GM12878 (cell line): ENCODE data around the gene SPIRE1. TPM values are rescaled to one million over a fixed set of nuclear protein-coding genes. Genes with fewer than 3 reads are reported as not detected.

Experiments
- ATAC-seq: fragments of 200-7000 bp; cut with Tn5 transposase; 3 replicates; pipeline ENCODE4 v1.9.1; 2020; ENCODE audit warnings: mild to moderate bottlenecking, moderate library complexity
- BruUV-seq: library from RNA; stranded (reverse); fragments of 400-500 nt; replicated peaks from 2 replicates; lab custom pipeline; 2021; lab: Mats Ljungman, UMichigan
- CTCF ChIA-PET: fragments of 300-600 bp; sonication (Branson Sonifier 250); formaldehyde crosslinking; extraction: SDS; loops from one replicate; lab custom pipeline; 2021; ENCODE audit warnings: inconsistent platforms; lab: Yijun Ruan, JAX
- POLR2A ChIA-PET: fragments of 350-600 bp; formaldehyde crosslinking; extraction: SDS; loops from one replicate; lab custom pipeline; 2021; ENCODE audit warnings: inconsistent platforms; lab: Charles Lee
- RAD21 ChIA-PET: fragments of 300-600 bp; sonication (Branson Sonifier 250); formaldehyde crosslinking; loops from one replicate; lab custom pipeline; 2023; ENCODE audit warnings: antibody characterized with exemption; ENCODE audit not compliant: unreplicated experiment; lab: Charles Lee
- SMC1A ChIA-PET: fragments of 300-600 bp; sonication (Branson Sonifier 250); formaldehyde crosslinking; loops from one replicate; lab custom pipeline; 2023; ENCODE audit not compliant: unreplicated experiment, uncharacterized antibody; lab: Charles Lee
- DNase-seq: peaks from one replicate; pipeline ENCODE4 v3.0.0-alpha.2; 2011; ENCODE audit warnings: low read depth, low spot score
- FAIRE-seq: peaks from 3 replicates; lab custom pipeline; 2011; peaks lifted over from hg19 to GRCh38; lab: Jason Lieb, UNC
- H2AFZ ChIP-seq: 2 replicates; pipeline ENCODE4 v1.6.0; 2011; ENCODE audit warnings: low read depth, low read length, control low read depth; ENCODE audit not compliant: control insufficient read depth
- H3K27ac ChIP-seq: 2 replicates; pipeline ENCODE4 v1.5.1; 2011; ENCODE audit warnings: control low read depth; ENCODE audit not compliant: control insufficient read depth, insufficient read depth
- H3K27me3 ChIP-seq, 2 experiments: replicated peaks in 1 of 2; 2 replicates each; pipeline versions ENCODE4 v1.6.0 to v1.6.1; 2011; ENCODE audit warnings: low read length in 1 of 2; ENCODE audit not compliant: control insufficient read depth in 2 of 2, insufficient read depth in 2 of 2
- H3K36me3 ChIP-seq, 2 experiments: 2 replicates each; pipeline ENCODE4 v1.5.1; 2011; ENCODE audit warnings: low read length in 1 of 2; ENCODE audit not compliant: control insufficient read depth in 2 of 2, insufficient read depth in 2 of 2
- H3K4me1 ChIP-seq: 2 replicates; pipeline ENCODE4 v1.6.1; 2011; ENCODE audit warnings: mild to moderate bottlenecking, low read length, moderate library complexity, mixed read lengths; ENCODE audit not compliant: control insufficient read depth, insufficient read depth
- H3K4me2 ChIP-seq: 2 replicates; pipeline ENCODE4 v1.6.0; 2011; ENCODE audit warnings: control low read depth; ENCODE audit not compliant: control insufficient read depth, insufficient read depth
- H3K4me3 ChIP-seq: fragments of 200-600 bp; sonication (generic); 2 replicates; pipeline ENCODE4 v1.5.1; 2016
- H3K79me2 ChIP-seq: 2 replicates; pipeline ENCODE4 v1.6.0; 2011; ENCODE audit warnings: low read length; ENCODE audit not compliant: control insufficient read depth, insufficient read depth
- H3K9ac ChIP-seq: 2 replicates; pipeline ENCODE4 v1.8.0; 2011; ENCODE audit warnings: low read length, control low read depth, mixed read lengths; ENCODE audit not compliant: control insufficient read depth, insufficient read depth
- H3K9me3 ChIP-seq: replicated peaks from 3 replicates; pipeline ENCODE4 v1.5.1; 2011; ENCODE audit warnings: mild to moderate bottlenecking, low read length; ENCODE audit not compliant: control insufficient read depth, insufficient read depth
- H4K20me1 ChIP-seq: 2 replicates; pipeline ENCODE4 v1.6.0; 2011; ENCODE audit not compliant: control insufficient read depth, insufficient read depth
- BCL11A ChIP-seq: IDR thresholded peaks from 2 replicates; pipeline ENCODE4 v1.6.1; 2011; ENCODE audit warnings: low read depth, low read length
- JUNB ChIP-seq: IDR thresholded peaks from 2 replicates; pipeline ENCODE4 v1.6.1; 2016; ENCODE audit warnings: antibody characterized with exemption, mild to moderate bottlenecking
- LARP7 ChIP-seq: fragments of 450-650 bp; IDR thresholded peaks from 2 replicates; pipeline ENCODE4 v1.6.1; 2017; ENCODE audit warnings: mild to moderate bottlenecking
- RCOR1 ChIP-seq: conservative IDR thresholded peaks from 2 replicates; pipeline ENCODE4 v1.6.1; 2012; ENCODE audit warnings: low read depth, low read length, improper control_type of control experiment
- SMC3 ChIP-seq: IDR thresholded peaks from 2 replicates; pipeline ENCODE4 v1.6.1; 2011; ENCODE audit warnings: low read length, improper control_type of control experiment, borderline replicate concordance
- ZNF217 ChIP-seq: fragments of 450-650 bp; IDR thresholded peaks from 2 replicates; pipeline ENCODE4 v1.6.1; 2017; ENCODE audit warnings: antibody characterized with exemption, mild to moderate bottlenecking
- WGBS: methylation state at CpG from one replicate; pipeline ENCODE4 v1.1.6; 2016; ENCODE audit warnings: low lambda C conversion rate; ENCODE audit not compliant: insufficient replicate concordance, insufficient coverage; ENCODE audit errors: missing lambda C conversion rate; 5-methylcytosine and 5-hydroxymethylcytosine counted together
- in situ Hi-C: fragments of 300-500 bp; cut with MboI; formaldehyde crosslinking; loops from 9 replicates; pipeline ENCODE4 v1.14.3; 2018; ENCODE audit warnings: mixed read lengths
- intact Hi-C: fragments of 100-400 bp; cut with micrococcal nuclease; formaldehyde crosslinking; loops from one replicate; pipeline ENCODE4 v1.14.2; 2022; ENCODE audit not compliant: unreplicated experiment
- polyA plus RNA-seq, 11 experiments: library from polyadenylated mRNA; depleted of rRNA in 4 of 11; unstranded in 6 of 11; stranded (reverse) in 5 of 11; fragments of >200 nt; fragmentation: Nextera tagmentation in 4 of 11; fragmentation: Illumina TruSeq in 1 of 11; extraction: Ambion mirVana in 4 of 11; extraction: Trizol in 1 of 11; gene quantifications; 1 replicate in 1 of 11; 2 replicates in 10 of 11; pipeline versions ENCODE4 v1.2.1 to v1.2.3, GENCODE V29; 2011 to 2016; ENCODE audit warnings: inconsistent platforms in 2 of 11, missing spikeins in 2 of 11, low read depth in 1 of 11
- total RNA-seq, 4 experiments: library from RNA; depleted of rRNA in 3 of 4; stranded (reverse); fragments of >200 nt in 3 of 4; fragmentation: Illumina TruSeq in 1 of 4; extraction: Trizol in 1 of 4; gene quantifications; 2 replicates each; pipeline versions ENCODE4 v1.2.1 to v1.2.3, GENCODE V29; 2013 to 2021

Gene SPIRE1
- total and polyA plus RNA-seq, 10 of the 15 experiments (the other 5 are each of a cell fraction or from before 2014, with no cell fraction given) = 0.18 to 9.2 (median 4.3) TPM

GRCh38 chr18:12405066-12405465 is 252.8 kb downstream of the SPIRE1 start:
- TF ChIP-seq ZNF217 (no peak), SMC3 (no peak), LARP7 (no peak), RCOR1 (no peak)
- Histone ChIP-seq H3K4me2 (no peak overlapping the region), H3K9ac (no peak overlapping the region), H3K9me3 (no peaks in the 10 kb centered on the region), H3K4me1 (peaks cover 4% of the 10 kb centered on the region), H3K36me3 (no peaks in the 10 kb centered on the region), H2AFZ (no peak overlapping the region), H4K20me1 (no peaks in the 10 kb centered on the region), H3K27ac (no peak overlapping the region), H3K27me3 (peaks cover 3 to 9% of the 10 kb centered on the region in 2 experiments), H3K4me3 (no peak overlapping the region), H3K79me2 (peaks cover 16% of the 10 kb centered on the region)
- DNase-seq = no peak
- SMC1A ChIA-PET = no interaction called here
- POLR2A ChIA-PET = interaction anchor here (1.9 kb wide), 1 partner anchor 28 kb away, joined by 7 read pairs; the partner anchor contains the start of gene AFG3L2
- no peak for ATAC-seq
- BruUV-seq = no TSS peak
- FAIRE-seq = no peak
- in situ Hi-C loops (no loop called here), intact Hi-C loops (no loop called here)
- CTCF ChIA-PET = interaction anchor here (1.7 to 1.9 kb wide), 2 partner anchors 12 to 14 kb away, joined by 5 to 6 read pairs; no protein-coding TSS in a partner anchor
- RAD21 ChIA-PET = no interaction called here
- 43% methylated on average over 3 of the region's 3 CpGs for WGBS

GRCh38 chr18:12403601-12404506 is 254.1 kb downstream of the SPIRE1 start:
- BruUV-seq = no TSS peak
- Histone ChIP-seq H3K4me2 (no peak overlapping the region), H3K27me3 (peaks cover 3 to 12% of the 10 kb centered on the region in 2 experiments), H3K4me1 (peaks cover 4% of the 10 kb centered on the region), H3K36me3 (no peaks in the 10 kb centered on the region), H3K27ac (no peak overlapping the region), H3K4me3 (no peak overlapping the region)
- in situ Hi-C loops = no loop called here
- SMC1A ChIA-PET = interaction anchor here (0.9 kb wide), 1 partner anchor 11 kb away, joined by 3 read pairs; no protein-coding TSS in a partner anchor
- TF ChIP-seq JUNB = peak; percentile 39; the same call in 1 of the 2 replicates
- no peak for TF ChIP-seq BCL11A
- TF ChIP-seq, all 136 proteins: peak for 1
- intact Hi-C loops = no loop called here
- no peaks in the 10 kb centered on the region for H4K20me1 ChIP-seq
- H3K79me2 ChIP-seq = peaks cover 11% of the 10 kb centered on the region
- ChIA-PET POLR2A (no interaction called here), CTCF (interaction anchor here (1.7 kb wide), 1 partner anchor 11 kb away, joined by 5 read pairs; no protein-coding TSS in a partner anchor), RAD21 (no interaction called here)
- no peak for FAIRE-seq
- H2AFZ ChIP-seq = no peak overlapping the region
- under 1% methylated on average over 6 of the region's 6 CpGs for WGBS
- ATAC-seq = no peak
- H3K9ac ChIP-seq = no peak overlapping the region
- H3K9me3 ChIP-seq = no peaks in the 10 kb centered on the region
- no peak for DNase-seq
